Body of pancreas (tissue), 4 donors: Measurements from ENCODE around the gene ECEL1.

Experiments
- CTCF ChIP-seq, 7 experiments: fragments of 450-650 bp in 4 of 7; fragments of 200-600 bp in 3 of 7; sonication (generic) in 3 of 7; IDR thresholded peaks; one replicate each; pipeline ENCODE4 v1.5.1; 2016 to 2019; ENCODE audit warnings: antibody characterized with exemption in 7 of 7
- POLR2A ChIP-seq, 3 donors: fragments of 450-650 bp; IDR thresholded peaks; one replicate each; pipeline ENCODE4 v1.6.1; 2016; ENCODE audit warnings: antibody characterized with exemption in 3 of 3, mild to moderate bottlenecking in 2 of 3

GRCh38 chr2:232516551-232516950 lies 28.9 kb upstream of the ECEL1 start:
- TF ChIP-seq CTCF (IDR thresholded peaks at IDR 0.05) (no peak), POLR2A (IDR thresholded peaks at IDR 0.05) (no peak)
